HG02678 (cell line): ENCODE results near the gene PDS5A.
"Not testable (repeated sequence)": the region's sequence is repeated elsewhere in the genome, so short reads cannot be mapped to it uniquely, and the experiment has no call there.

Experiments
- ATAC-seq: cut with Tn5 transposase; IDR thresholded peaks from one replicate; pipeline ENCODE4 v1.9.1; 2021; ENCODE audit warnings: mild to moderate bottlenecking, moderate library complexity; ENCODE audit not compliant: unreplicated experiment

PDS5A gene

GRCh38 chr4:39977489-39978377 lies at the start of gene PDS5A:
Gene PDS5A, minus strand, starts transcription at chr4:39977911. Its CDS starts 1,334 bp downstream, at chr4:39976577.
- peak; percentile 81 for ATAC-seq

- ATAC-seq = not testable (repeated sequence)
Measured at GRCh38 chr4:40024049-40024448, 46.3 kb upstream of the PDS5A start.

GRCh38 chr4:40021116-40021515 lies 43.4 kb upstream of the PDS5A start:
- not testable (repeated sequence) for ATAC-seq

GRCh38 chr4:40020221-40020620 lies 42.5 kb upstream of the PDS5A start:
- ATAC-seq = no peak

- ATAC-seq = no peak
Measured at GRCh38 chr4:40016007-40016406, 38.3 kb upstream of the PDS5A start.

- ATAC-seq = peak; percentile 45
Measured at GRCh38 chr4:40003986-40004385, 26.3 kb upstream of the PDS5A start.

GRCh38 chr4:40000711-40001110 lies 23.0 kb upstream of the PDS5A start:
- no peak for ATAC-seq

GRCh38 chr4:39998659-39999345 lies 21.1 kb upstream of the PDS5A start:
- ATAC-seq = no peak

GRCh38 chr4:39996811-39997210 lies 19.1 kb upstream of the PDS5A start:
- no peak for ATAC-seq

GRCh38 chr4:39994406-39994805 lies 16.7 kb upstream of the PDS5A start:
- no peak for ATAC-seq

- ATAC-seq = not testable (repeated sequence)
Measured at GRCh38 chr4:39989381-39989780, 11.7 kb upstream of the PDS5A start.

- no peak for ATAC-seq
Measured at GRCh38 chr4:39987485-39987884, 9.8 kb upstream of the PDS5A start.

GRCh38 chr4:39978904-39979303 lies 1.2 kb upstream of the PDS5A start:
- no peak for ATAC-seq

GRCh38 chr4:39978378-39978775 lies 666 bp upstream of the PDS5A start:
- ATAC-seq = no peak

GRCh38 chr4:39976945-39977488 lies 694 bp downstream of the PDS5A start:
- ATAC-seq = peak; percentile 24

- ATAC-seq = no peak
Measured at GRCh38 chr4:39976141-39976944, 1.4 kb downstream of the PDS5A start.

GRCh38 chr4:39975488-39976089 lies 2.1 kb downstream of the PDS5A start:
- ATAC-seq = no peak

- not testable (repeated sequence) for ATAC-seq
Measured at GRCh38 chr4:39973052-39973451, 4.7 kb downstream of the PDS5A start.

GRCh38 chr4:39970671-39971640 lies 6.8 kb downstream of the PDS5A start:
- peak; percentile 66 for ATAC-seq
